GM12878 (cell line): ENCODE measurements around the gene KCNN3.

Experiments
- BCL3 ChIP-seq: IDR thresholded peaks from 2 replicates; pipeline ENCODE4 v1.6.1; 2011; ENCODE audit warnings: borderline replicate concordance, low read depth, mild to moderate bottlenecking, moderate library complexity, low read length; ENCODE audit not compliant: insufficient read depth, poor library complexity, severe bottlenecking
- CEBPB ChIP-seq, 2 experiments: fragments of 150-350 bp in 1 of 2; IDR thresholded peaks; 2 replicates each; pipeline ENCODE4 v1.6.1; 2012 to 2014; ENCODE audit warnings: low read depth in 2 of 2, low read length in 2 of 2, borderline replicate concordance in 1 of 2, inconsistent platforms in 1 of 2
- CTCF ChIP-seq, 3 experiments: IDR thresholded peaks in 2 of 3; conservative IDR thresholded peaks in 1 of 3; 2 replicates each; pipeline ENCODE4 v1.5.1; 2011; ENCODE audit warnings: low read depth in 3 of 3, low read length in 3 of 3, mild to moderate bottlenecking in 3 of 3, control low read depth in 2 of 3, moderate library complexity in 2 of 3, inconsistent platforms in 1 of 3, mixed read lengths in 1 of 3; ENCODE audit not compliant: control insufficient read depth in 2 of 3, insufficient read depth in 1 of 3; ENCODE audit errors: extremely low read depth in 1 of 3
- CUX1 ChIP-seq: IDR thresholded peaks from 2 replicates; pipeline ENCODE4 v1.6.1; 2012; ENCODE audit warnings: improper control_type of control experiment, low read depth, low read length; ENCODE audit not compliant: insufficient replicate concordance
- E4F1 ChIP-seq: fragments of 450-650 bp; IDR thresholded peaks from 2 replicates; pipeline ENCODE4 v1.6.1; 2018; ENCODE audit warnings: borderline replicate concordance, mild to moderate bottlenecking; ENCODE audit not compliant: partially characterized antibody
- GABPA ChIP-seq: IDR thresholded peaks from 2 replicates; pipeline ENCODE4 v1.6.1; 2014; ENCODE audit warnings: antibody characterized with exemption, low read depth, mild to moderate bottlenecking, inconsistent platforms
- MYB ChIP-seq: fragments of 150-350 bp; IDR thresholded peaks from 2 replicates; pipeline ENCODE4 v1.6.1; 2014; ENCODE audit warnings: mild to moderate bottlenecking, low read depth, low read length, borderline replicate concordance
- REST ChIP-seq: IDR thresholded peaks from 2 replicates; pipeline ENCODE4 v1.6.1; 2012; ENCODE audit warnings: mild to moderate bottlenecking, low read depth, low read length
- SPI1 ChIP-seq: IDR thresholded peaks from 2 replicates; pipeline ENCODE4 v1.6.1; 2011; ENCODE audit warnings: low read depth, mild to moderate bottlenecking, low read length, moderate library complexity, borderline replicate concordance; ENCODE audit not compliant: insufficient read depth

- TF ChIP-seq CTCF (IDR thresholded peaks at IDR 0.05 in 2 of 3, conservative IDR thresholded peaks at IDR 0.05 in 1 of 3; ENCODE audit: control insufficient read depth in 2 of 3, extremely low read depth in 1 of 3, insufficient read depth in 1 of 3, low read depth in 3 of 3, low read length in 3 of 3) (no peak), BCL3 (no peak), CUX1 (no peak), SPI1 (no peak), MYB (no peak), E4F1 (no peak), CEBPB (IDR thresholded peaks at IDR 0.05; ENCODE audit: borderline replicate concordance in 1 of 2, low read depth in 2 of 2, low read length in 2 of 2) (no peak), GABPA (no peak), REST (no peak)
These were observed 130.4 kb downstream of the KCNN3 start for GRCh38 chr1:154739654-154740053.
